Measurements from ENCODE around the gene LAMA3. TPM values are rescaled to one million over a fixed set of nuclear protein-coding genes. Genes with fewer than 3 reads are reported as not detected.
A peak's percentile ranks its signal among the peaks of the same experiment; 100 is the strongest.

The LAMA3 gene
- total RNA-seq, 2 donors from 2014 or later: 0.19 TPM; not detected in 1

DNA sequence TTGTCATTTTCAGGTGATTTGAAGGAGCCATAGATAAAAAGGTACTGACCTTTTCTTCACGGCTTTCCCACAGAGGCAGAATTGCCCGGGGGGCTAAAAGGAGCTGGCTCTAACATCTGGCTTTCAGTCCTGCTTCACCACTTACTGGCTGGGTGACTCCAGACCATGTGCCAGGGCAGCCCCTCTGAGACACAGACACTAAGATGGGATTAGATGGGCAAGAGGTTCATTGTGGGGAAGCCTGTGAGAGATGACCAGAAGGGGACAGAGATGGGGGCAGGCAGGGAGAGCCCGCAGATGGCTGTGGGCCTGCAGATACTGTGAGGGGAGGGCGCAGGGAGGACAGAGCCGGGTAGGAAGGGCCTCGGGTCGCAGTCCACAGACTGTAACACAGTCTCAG, 250.6 kb downstream of the LAMA3 start:
- H3K9me3 Mint-ChIP-seq: no peaks in the 10 kb centered on the region
- H3K36me3 Mint-ChIP-seq (ENCODE audit: insufficient read depth in 2 of 2): no peaks in the 10 kb centered on the region

DNA sequence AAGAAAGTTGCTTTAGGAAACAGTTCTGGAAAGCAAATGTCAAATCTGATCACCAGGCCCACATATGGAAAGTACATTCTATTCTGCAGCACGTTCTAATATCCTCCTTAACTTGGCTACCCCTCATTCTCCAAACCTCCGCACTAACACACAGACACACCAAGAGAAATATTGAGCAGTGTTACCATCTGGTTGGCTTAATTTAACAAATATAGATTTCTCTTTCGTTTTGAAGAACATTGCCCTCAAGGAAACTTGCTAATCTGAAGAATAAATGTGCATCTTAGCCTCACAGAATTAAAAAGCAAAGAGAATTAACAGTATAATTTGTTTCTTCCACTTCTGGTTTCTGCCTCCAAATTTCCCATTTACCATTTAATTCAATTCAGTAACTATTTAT, 252.5 kb downstream of the LAMA3 start:
- Mint-ChIP-seq H3K4me1 (ENCODE audit: low read depth) (peaks cover 68% of the 10 kb centered on the region), H3K9me3 (no peaks in the 10 kb centered on the region), H3K36me3 (ENCODE audit: insufficient read depth in 2 of 2) (no peaks in the 10 kb centered on the region), H3K27ac (no peak overlapping the region), H3K27me3 (ENCODE audit: low read depth) (peaks cover 43% of the 10 kb centered on the region), H3K4me3 (no peak overlapping the region)
- ATAC-seq (replicated peaks in 1 of 2) (no peak), DNase-seq (no peak)

More for the DNA sequence above, 250.6 kb downstream of the LAMA3 start:
- ATAC-seq (replicated peaks in 1 of 2) (no peak), DNase-seq (no peak)
- H3K27me3 Mint-ChIP-seq (ENCODE audit: low read depth): peaks cover 41% of the 10 kb centered on the region
- no peak overlapping the region for H3K27ac Mint-ChIP-seq
- H3K4me3 Mint-ChIP-seq: no peak overlapping the region
- H3K4me1 Mint-ChIP-seq (ENCODE audit: low read depth): peaks cover 78% of the 10 kb centered on the region

DNA sequence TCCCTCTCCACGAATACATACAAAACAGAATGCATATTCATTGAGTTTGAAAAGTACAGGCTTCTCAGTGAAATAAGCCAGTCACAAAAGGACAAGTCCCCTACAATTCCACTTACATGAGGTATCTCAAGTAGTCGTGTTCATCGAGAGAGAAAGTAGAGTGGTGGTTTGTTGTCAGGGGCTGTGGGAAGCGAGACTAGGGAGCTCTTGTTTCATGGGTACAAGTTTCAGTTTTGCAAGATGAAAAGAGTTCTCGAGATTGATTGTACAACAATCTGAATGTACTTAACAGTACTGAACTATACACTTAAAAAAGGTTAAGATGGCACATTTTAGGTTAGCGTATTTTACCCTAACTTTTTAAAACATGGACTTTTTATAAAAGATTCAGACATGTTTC, 253.9 kb downstream of the LAMA3 start:
- DNase-seq (peak; percentile 46 to 54), ATAC-seq (replicated peaks in 1 of 2) (peak; percentile 95)
- H3K9me3 Mint-ChIP-seq: no peaks in the 10 kb centered on the region
- H3K27ac Mint-ChIP-seq: no peak overlapping the region
- H3K4me1 Mint-ChIP-seq (ENCODE audit: low read depth): peaks cover 55% of the 10 kb centered on the region
- H3K27me3 Mint-ChIP-seq (ENCODE audit: low read depth): peaks cover 43% of the 10 kb centered on the region
- H3K36me3 Mint-ChIP-seq (ENCODE audit: insufficient read depth in 2 of 2): no peaks in the 10 kb centered on the region
- peak overlapping the region; percentile 51 to 78 for H3K4me3 Mint-ChIP-seq

DNA sequence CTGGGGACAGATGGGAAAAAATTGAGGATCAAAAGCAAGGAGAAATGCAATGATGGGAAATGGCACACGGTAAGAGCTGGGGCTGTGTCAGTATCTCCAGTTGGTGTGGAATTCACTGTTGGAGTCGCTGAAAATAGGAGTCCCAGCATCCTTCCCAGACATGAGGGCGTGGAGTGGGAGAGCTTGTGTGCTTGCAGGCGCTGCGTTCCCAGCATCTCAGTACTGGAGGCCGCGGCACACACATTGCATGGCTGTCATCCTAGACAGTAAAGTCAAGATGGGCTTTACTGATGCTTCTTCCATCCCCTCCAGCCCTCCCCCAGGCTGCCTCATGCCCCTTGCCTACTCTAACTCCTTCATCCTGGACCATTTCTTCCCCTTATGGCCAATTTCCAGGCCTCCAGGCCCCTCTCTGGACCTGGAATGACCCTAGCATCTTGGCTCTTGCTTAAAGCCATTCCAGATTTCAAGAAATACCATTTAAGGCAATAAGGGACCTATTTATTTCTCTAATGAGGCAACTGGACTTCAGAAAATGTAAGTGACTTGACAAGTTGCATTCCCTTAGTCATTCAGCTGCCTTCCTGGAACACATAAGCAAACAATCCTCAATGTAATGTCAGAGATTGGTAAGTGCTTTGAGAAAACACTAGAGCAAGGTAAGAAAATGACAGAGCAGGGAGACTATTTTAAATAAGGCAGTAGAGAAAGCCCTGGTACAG, 254.8 kb downstream of the LAMA3 start:
- Mint-ChIP-seq H3K27ac (no peak overlapping the region), H3K36me3 (ENCODE audit: insufficient read depth in 2 of 2) (no peaks in the 10 kb centered on the region), H3K9me3 (no peaks in the 10 kb centered on the region), H3K27me3 (ENCODE audit: low read depth) (peaks cover 41% of the 10 kb centered on the region), H3K4me3 (no peak overlapping the region), H3K4me1 (ENCODE audit: low read depth) (peaks cover 45% of the 10 kb centered on the region)
- no peak for DNase-seq
- no peak for ATAC-seq (replicated peaks in 1 of 2)

DNA sequence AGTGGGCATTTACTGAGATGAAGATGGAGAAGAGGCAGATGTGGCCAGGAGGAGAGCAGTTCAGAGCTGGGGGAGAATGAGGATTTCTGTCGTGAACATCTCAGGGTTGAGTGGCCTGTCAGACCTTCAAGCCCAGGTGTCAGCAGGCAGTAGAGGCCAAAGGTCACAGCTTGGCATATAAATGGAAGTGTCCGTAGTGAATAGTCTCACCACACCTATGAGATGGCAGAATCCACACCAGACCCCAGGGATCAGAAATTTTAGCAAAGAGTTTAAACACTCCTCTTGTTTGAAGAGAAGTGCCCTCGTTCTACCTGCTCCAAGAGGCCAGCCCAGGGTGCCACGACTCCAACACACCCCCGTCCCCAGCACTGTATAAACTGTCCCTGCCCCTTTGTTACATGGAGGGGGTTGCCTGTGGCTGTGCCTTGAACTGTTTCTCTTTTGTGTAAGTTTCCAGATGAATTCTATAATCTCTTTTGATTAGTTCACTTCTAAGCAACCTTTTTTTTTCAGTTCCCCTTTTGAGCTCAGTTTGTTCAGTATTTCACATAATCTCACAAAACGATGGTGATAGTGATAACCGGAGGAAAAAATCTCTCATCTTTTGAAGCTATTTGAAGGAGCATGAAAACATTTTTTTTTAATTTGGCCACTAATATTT, 256.3 kb downstream of the LAMA3 start:
- no peaks in the 10 kb centered on the region for H3K9me3 Mint-ChIP-seq
- peaks cover 42% of the 10 kb centered on the region for H3K27me3 Mint-ChIP-seq (ENCODE audit: low read depth)
- no peak overlapping the region for H3K4me3 Mint-ChIP-seq
- ATAC-seq (replicated peaks in 1 of 2) (no peak), DNase-seq (no peak)
- H3K4me1 Mint-ChIP-seq (ENCODE audit: low read depth): peaks cover 41% of the 10 kb centered on the region
- H3K36me3 Mint-ChIP-seq (ENCODE audit: insufficient read depth in 2 of 2): no peaks in the 10 kb centered on the region
- H3K27ac Mint-ChIP-seq: no peak overlapping the region

DNA sequence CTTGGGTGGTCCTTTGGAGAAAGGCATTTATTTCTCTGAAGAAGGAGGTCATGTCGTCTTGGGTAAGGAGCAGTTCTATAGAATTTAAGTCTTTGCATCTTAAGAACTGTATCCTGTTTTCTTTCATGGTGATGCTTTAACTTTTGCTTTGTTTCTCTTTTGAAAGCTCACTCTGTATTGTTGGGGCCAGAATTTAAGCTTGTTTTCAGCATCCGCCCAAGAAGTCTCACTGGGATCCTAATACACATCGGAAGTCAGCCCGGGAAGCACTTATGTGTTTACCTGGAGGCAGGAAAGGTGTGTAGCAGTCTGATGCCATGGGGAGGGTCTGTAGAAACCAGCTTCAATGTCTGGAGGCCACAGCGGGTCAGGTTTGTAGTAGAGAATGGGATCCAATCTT, 260.6 kb downstream of the LAMA3 start:
- peaks cover 8% of the 10 kb centered on the region for H3K4me1 Mint-ChIP-seq (ENCODE audit: low read depth)
- DNase-seq (no peak), ATAC-seq (replicated peaks in 1 of 2) (no peak)
- H3K4me3 Mint-ChIP-seq: no peak overlapping the region
- H3K27ac Mint-ChIP-seq: no peak overlapping the region
- H3K27me3 Mint-ChIP-seq (ENCODE audit: low read depth): peaks cover 19% of the 10 kb centered on the region
- H3K36me3 Mint-ChIP-seq (ENCODE audit: insufficient read depth in 2 of 2): no peaks in the 10 kb centered on the region
- H3K9me3 Mint-ChIP-seq: no peaks in the 10 kb centered on the region

DNA sequence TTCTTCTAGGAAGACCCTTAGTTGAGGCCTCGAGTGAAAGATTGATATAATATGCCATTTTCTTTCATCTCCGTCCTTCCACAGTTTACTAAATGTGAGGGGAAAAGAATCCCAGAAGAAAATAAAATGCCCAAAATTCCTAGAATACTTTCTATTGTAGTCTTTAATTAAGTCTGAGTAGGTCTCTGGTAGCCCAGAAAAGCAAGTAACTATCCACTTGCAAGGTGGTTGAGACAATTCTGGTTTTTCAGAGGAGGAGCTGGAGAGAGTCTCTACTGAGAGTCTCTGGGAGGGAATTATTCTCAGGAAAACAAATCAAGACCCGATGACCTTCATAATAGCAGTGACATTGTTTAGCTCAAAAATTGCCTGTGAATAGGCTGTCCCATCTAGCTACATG, 261.4 kb downstream of the LAMA3 start:
- peaks cover 1% of the 10 kb centered on the region for H3K4me1 Mint-ChIP-seq (ENCODE audit: low read depth)
- DNase-seq (no peak), ATAC-seq (replicated peaks in 1 of 2) (no peak)
- H3K27ac Mint-ChIP-seq: no peak overlapping the region
- no peaks in the 10 kb centered on the region for H3K9me3 Mint-ChIP-seq
- peaks cover 12% of the 10 kb centered on the region for H3K27me3 Mint-ChIP-seq (ENCODE audit: low read depth)
- H3K4me3 Mint-ChIP-seq: no peak overlapping the region
- H3K36me3 Mint-ChIP-seq (ENCODE audit: insufficient read depth in 2 of 2): no peaks in the 10 kb centered on the region

DNA sequence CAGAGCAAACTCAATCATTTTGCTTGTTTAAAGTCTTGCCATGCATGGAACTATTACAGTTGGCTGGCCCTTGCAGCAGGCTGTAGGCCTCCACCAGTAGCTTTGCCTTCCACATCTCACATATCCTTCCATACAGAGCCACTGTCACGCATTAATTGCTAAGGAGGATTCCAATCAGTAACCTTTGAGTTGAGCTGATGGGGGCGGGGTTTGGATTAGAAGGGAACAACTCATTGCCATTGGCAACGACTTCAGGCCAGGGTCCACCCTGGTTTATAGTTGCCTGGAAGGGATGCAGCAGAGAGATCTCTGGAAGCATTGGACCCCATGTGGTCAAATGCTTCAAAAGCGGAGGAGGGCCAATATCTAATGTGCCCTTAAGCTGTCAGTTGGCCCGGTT, 262.0 kb downstream of the LAMA3 start:
- Mint-ChIP-seq H3K4me3 (no peak overlapping the region), H3K4me1 (ENCODE audit: low read depth) (no peaks in the 10 kb centered on the region), H3K27ac (no peak overlapping the region), H3K27me3 (ENCODE audit: low read depth) (peaks cover 12% of the 10 kb centered on the region), H3K36me3 (ENCODE audit: insufficient read depth in 2 of 2) (no peaks in the 10 kb centered on the region), H3K9me3 (no peaks in the 10 kb centered on the region)
- DNase-seq (no peak), ATAC-seq (replicated peaks in 1 of 2) (no peak)

DNA sequence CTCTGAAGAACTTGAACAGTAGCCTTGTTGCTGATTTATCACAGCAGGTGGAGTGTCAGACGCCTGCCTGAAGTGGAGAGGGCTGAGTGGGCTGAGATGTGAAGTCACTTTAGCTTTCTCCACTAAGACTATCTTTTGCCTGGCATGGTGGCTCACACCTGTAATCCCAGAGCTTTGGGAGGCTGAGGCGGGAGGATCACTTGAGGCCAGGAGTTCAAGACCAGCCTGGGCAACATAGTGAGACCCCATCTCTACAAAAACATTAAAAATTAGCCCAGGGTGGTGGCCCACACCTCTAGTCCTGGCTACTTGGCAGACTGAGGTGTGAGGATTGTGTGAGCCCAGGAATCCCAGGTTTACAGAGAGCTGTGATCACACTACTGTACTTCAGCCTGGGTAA, 264.7 kb downstream of the LAMA3 start:
- Mint-ChIP-seq H3K4me3 (no peak overlapping the region), H3K27ac (no peak overlapping the region), H3K36me3 (ENCODE audit: insufficient read depth in 2 of 2) (no peaks in the 10 kb centered on the region), H3K27me3 (ENCODE audit: low read depth) (peaks cover 12% of the 10 kb centered on the region), H3K9me3 (no peaks in the 10 kb centered on the region), H3K4me1 (ENCODE audit: low read depth) (no peaks in the 10 kb centered on the region)
- ATAC-seq (replicated peaks in 1 of 2) (no peak), DNase-seq (no peak)

DNA sequence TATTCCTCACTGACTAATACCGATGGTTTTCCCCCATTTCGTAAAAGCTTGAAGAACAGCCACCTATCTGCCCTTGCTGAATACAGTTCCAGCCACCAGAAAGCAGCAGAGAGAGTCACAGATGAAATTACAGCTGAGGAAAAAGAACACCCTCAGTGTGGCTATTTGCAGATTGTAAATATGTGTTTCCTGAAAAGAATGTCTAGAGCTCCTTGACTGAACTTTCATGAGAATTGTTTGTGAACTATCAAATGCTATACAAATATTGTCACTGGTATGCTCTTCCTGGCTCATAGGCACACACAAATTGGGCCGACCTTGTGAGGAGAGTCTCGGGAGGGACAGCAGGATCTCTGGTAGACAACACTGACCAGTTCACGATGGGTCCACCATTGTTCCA, 267.2 kb downstream of the LAMA3 start:
- H3K27me3 Mint-ChIP-seq (ENCODE audit: low read depth): no peaks in the 10 kb centered on the region
- no peaks in the 10 kb centered on the region for H3K4me1 Mint-ChIP-seq (ENCODE audit: low read depth)
- ATAC-seq (replicated peaks in 1 of 2): no peak
- DNase-seq: no peak
- H3K4me3 Mint-ChIP-seq: no peak overlapping the region
- H3K36me3 Mint-ChIP-seq (ENCODE audit: insufficient read depth in 2 of 2): no peaks in the 10 kb centered on the region
- no peak overlapping the region for H3K27ac Mint-ChIP-seq
- no peaks in the 10 kb centered on the region for H3K9me3 Mint-ChIP-seq

DNA sequence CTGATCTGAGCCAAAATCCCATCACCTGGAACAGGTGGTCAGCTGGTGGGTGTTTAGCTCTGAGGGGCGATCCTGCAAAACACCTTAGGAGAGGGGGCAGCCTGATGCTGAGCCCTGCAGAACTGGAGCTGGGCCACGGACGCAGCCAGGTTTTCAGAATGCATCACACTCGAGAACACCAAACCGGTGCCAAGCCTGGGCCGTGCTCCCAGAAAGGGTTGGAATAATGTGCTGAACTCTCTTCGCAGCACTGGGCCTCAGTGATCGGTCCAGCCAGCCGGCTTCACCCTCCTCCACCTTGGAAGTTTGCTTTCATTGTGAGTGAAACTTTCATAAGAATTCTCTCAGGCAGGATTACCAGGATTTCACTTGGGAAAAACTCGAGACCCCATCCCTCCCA, 268.8 kb downstream of the LAMA3 start:
- DNase-seq (no peak), ATAC-seq (replicated peaks in 1 of 2) (no peak)
- Mint-ChIP-seq H3K4me1 (ENCODE audit: low read depth) (no peaks in the 10 kb centered on the region), H3K27ac (no peak overlapping the region), H3K9me3 (no peaks in the 10 kb centered on the region), H3K36me3 (ENCODE audit: insufficient read depth in 2 of 2) (no peaks in the 10 kb centered on the region), H3K4me3 (no peak overlapping the region), H3K27me3 (ENCODE audit: low read depth) (no peaks in the 10 kb centered on the region)

DNA sequence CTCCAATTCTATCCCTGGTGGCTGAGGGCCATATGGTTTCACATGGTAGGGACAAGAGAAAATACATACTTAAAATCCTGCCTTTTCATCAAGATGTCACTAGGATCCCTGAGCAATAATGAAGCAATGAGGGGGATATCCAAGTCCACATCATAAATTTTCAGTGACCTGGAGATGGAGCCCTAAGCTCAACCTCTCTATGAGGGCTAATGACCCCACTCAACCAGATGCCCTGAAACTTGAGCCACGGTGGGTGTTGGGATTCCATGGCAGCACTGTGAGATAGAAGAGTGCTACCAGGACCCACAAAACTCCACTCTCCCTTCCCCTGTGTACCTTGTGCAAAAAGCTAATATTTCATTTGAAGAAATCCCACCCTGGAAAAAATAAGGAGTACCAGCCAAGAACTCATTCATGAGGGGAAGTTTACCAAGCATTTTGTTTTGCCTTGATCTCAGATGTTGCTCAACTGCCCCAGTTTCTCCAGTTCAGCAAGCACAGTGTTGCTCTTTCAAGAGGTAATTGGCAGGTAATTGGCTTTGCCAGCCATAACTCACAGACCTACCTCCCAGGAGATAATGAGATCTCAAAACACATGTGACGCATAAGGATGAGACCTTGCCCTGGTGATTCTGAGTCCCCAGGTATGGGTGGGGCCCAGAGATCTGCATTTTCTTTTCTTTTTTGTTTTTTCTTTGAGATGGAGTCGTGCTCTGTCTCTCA, 274.4 kb downstream of the LAMA3 start:
- H3K4me3 Mint-ChIP-seq: no peak overlapping the region
- no peak for ATAC-seq (replicated peaks in 1 of 2)
- H3K4me1 Mint-ChIP-seq (ENCODE audit: low read depth): peaks cover 51% of the 10 kb centered on the region
- no peak for DNase-seq
- H3K9me3 Mint-ChIP-seq: peaks cover 0 to 1% of the 10 kb centered on the region in 2 donors
- H3K27ac Mint-ChIP-seq: peak overlapping the region; percentile 16
- H3K36me3 Mint-ChIP-seq (ENCODE audit: insufficient read depth in 2 of 2): no peaks in the 10 kb centered on the region
- H3K27me3 Mint-ChIP-seq (ENCODE audit: low read depth): no peaks in the 10 kb centered on the region

Data from activated T-cell treated with anti-CD3 and anti-CD28 coated beads, Interleukin-2, amount 50 U/mL, for 72 hours (primary cell).